ENCODE results near the gene CLSTN2. TPM values are rescaled to one million over a fixed set of nuclear protein-coding genes. Genes with fewer than 3 reads are reported as not detected.

Gene CLSTN2
- total and polyA plus RNA-seq, 4 donors, result 0.09 to 2.2 (median 0.55) TPM

DNA sequence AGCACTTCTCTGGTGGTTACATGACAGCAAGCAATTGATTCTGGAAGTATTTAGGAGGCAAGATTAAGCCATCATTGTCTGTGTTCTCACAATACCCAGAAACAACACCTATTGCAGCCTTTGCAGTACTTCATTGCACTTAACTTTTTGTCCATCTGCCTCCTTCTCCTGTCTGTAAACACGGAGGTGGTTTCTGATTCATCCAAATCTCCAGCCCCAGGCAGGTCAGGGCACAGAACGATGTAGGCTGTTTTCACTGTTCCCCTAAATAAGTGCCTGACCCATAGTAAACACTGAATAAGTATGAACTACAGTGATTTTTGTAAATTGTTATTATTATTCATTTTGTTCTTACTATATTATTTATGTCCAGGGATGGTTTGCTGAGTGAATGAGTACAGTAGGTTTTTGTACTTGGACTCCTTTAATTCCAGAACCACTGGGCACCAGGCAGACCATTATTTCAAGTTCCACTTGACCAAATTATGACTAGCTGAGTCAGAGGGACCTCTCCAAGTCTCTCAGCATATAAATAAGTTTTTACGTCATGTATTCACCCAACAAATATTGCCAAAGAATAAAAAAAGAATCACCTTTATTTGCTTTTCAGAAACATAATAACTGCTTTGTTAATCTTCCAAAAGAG, 459.6 kb downstream of the CLSTN2 start:
- Histone ChIP-seq H3K9me3 (ENCODE audit: control insufficient read depth in 4 of 4, low read length in 3 of 4) (no peaks in the 10 kb centered on the region), H3K27me3 (ENCODE audit: control insufficient read depth in 4 of 4, insufficient read depth in 4 of 4, low read length in 3 of 4) (no peaks in the 10 kb centered on the region), H3K4me1 (ENCODE audit: control insufficient read depth in 4 of 4, insufficient read depth in 4 of 4, low read length in 3 of 4) (no peaks in the 10 kb centered on the region), H3K36me3 (ENCODE audit: control insufficient read depth in 4 of 4, insufficient read depth in 3 of 4, low read depth in 1 of 4, low read length in 3 of 4) (no peaks in the 10 kb centered on the region), H3K9ac (ENCODE audit: low read depth in 1 of 2, low read length in 2 of 2) (no peak overlapping the region), H3K27ac (ENCODE audit: low read depth in 1 of 2, low read length in 2 of 2) (no peak overlapping the region), H3K4me3 (ENCODE audit: low read depth in 1 of 3, low read length in 3 of 3) (no peak overlapping the region)
- no peak for DNase-seq (ENCODE audit: low spot score)
- WGBS, result 84% methylated on average over 3 of the region's 3 CpGs
- TF ChIP-seq, protein P1, sequence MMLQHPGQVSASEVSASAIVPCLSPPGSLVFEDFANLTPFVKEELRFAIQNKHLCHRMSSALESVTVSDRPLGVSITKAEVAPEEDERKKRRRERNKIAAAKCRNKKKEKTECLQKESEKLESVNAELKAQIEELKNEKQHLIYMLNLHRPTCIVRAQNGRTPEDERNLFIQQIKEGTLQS (IDR thresholded peaks at IDR 0.05), result no peak
- no peak for TF ChIP-seq REST (IDR thresholded peaks at IDR 0.05)
- TF ChIP-seq, protein P2, sequence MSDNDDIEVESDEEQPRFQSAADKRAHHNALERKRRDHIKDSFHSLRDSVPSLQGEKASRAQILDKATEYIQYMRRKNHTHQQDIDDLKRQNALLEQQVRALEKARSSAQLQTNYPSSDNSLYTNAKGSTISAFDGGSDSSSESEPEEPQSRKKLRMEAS (IDR thresholded peaks at IDR 0.05), result no peak
- TF ChIP-seq HNF4A (conservative IDR thresholded peaks at IDR 0.05), result no peak
- TF ChIP-seq RAD21 (IDR thresholded peaks at IDR 0.05), result no peak
- TF ChIP-seq FOXA2 (IDR thresholded peaks at IDR 0.05), result no peak
- no peak for TF ChIP-seq EGR1 (IDR thresholded peaks at IDR 0.05; ENCODE audit: low read depth in 2 of 2)
- TF ChIP-seq HNF4G (IDR thresholded peaks at IDR 0.05), result no peak
- no peak for TF ChIP-seq JUND (IDR thresholded peaks at IDR 0.05)
- no peak for TF ChIP-seq CTCF (IDR thresholded peaks at IDR 0.05; ENCODE audit: low read depth, low read length, missing input control)
- no peak for TF ChIP-seq FOXA1 (IDR thresholded peaks at IDR 0.05)

DNA sequence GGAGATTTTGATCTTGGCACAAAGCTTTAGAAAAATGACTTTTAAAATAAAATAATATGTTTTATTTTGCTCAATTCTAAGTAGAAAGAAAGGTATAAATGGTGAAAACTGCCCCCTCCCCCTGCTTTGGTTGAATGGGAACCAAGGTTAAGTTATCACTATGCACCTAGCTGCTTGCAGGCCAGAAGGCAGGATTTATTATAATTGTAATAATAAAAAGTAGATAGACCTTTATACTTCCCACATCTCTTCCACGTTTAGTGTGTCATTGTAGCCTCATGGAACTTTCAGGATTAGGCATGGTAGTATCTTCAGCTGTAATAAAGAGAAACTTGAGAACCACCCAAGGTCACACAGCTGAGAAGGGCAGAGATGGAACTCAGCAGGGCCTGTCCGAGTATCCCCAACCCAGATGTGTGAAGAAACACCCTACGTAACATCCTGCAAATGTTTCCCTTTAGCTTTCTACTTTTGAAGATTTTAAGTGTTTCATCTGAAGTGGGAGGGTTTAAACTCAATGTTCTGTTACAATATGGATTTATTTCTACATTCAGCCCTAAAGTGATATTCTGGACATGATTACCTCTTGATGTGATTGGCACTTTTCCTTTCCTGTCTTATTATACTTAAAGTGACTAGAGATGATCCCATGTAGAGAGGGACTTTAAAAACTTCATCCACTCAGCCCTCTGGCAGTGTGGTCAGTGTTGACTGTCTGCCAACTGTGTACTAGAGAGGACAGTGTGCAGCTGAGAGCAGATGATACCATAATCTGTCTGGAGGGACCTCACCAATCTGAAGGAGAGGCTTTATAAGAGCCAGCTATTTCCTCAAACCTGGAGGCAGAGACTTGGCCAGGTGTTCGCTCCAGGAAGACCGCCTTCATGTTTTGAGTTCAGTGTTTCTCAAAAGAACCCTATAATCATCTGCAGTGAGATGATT, 460.4 kb downstream of the CLSTN2 start:
- no peaks in the 10 kb centered on the region for H3K36me3 ChIP-seq (ENCODE audit: control insufficient read depth in 4 of 4, insufficient read depth in 3 of 4, low read depth in 1 of 4, low read length in 3 of 4)
- no peaks in the 10 kb centered on the region for H3K9me3 ChIP-seq (ENCODE audit: control insufficient read depth in 4 of 4, low read length in 3 of 4)
- DNase-seq (ENCODE audit: low spot score), result no peak
- H3K4me3 ChIP-seq (ENCODE audit: low read depth in 1 of 3, low read length in 3 of 3), result no peak overlapping the region
- 87% methylated on average over 5 of the region's 5 CpGs for WGBS
- no peak overlapping the region for H3K27ac ChIP-seq (ENCODE audit: low read depth in 1 of 2, low read length in 2 of 2)
- no peaks in the 10 kb centered on the region for H3K27me3 ChIP-seq (ENCODE audit: control insufficient read depth in 4 of 4, insufficient read depth in 4 of 4, low read length in 3 of 4)
- no peaks in the 10 kb centered on the region for H3K4me1 ChIP-seq (ENCODE audit: control insufficient read depth in 4 of 4, insufficient read depth in 4 of 4, low read length in 3 of 4)
- H3K9ac ChIP-seq (ENCODE audit: low read depth in 1 of 2, low read length in 2 of 2), result no peak overlapping the region
- TF ChIP-seq NR2F2 (IDR thresholded peaks at IDR 0.05) (no peak), YY1 (IDR thresholded peaks at IDR 0.05) (no peak), HNF4A (conservative IDR thresholded peaks at IDR 0.05) (no peak), RAD21 (IDR thresholded peaks at IDR 0.05) (no peak), CTCF (IDR thresholded peaks at IDR 0.05; ENCODE audit: low read depth, low read length, missing input control) (no peak), ZBTB33 (IDR thresholded peaks at IDR 0.05) (no peak), TAF1 (conservative IDR thresholded peaks at IDR 0.05) (no peak)
- TF ChIP-seq, protein P1 (IDR thresholded peaks at IDR 0.05), result no peak
- TF ChIP-seq, protein P2 (IDR thresholded peaks at IDR 0.05), result no peak
